Measurements from ENCODE around the gene EDN2. TPM values are rescaled to one million over a fixed set of nuclear protein-coding genes. Genes with fewer than 3 reads are reported as not detected.
A peak's percentile ranks its signal among the peaks of the same experiment; 100 is the strongest.

Gene EDN2
- total and polyA plus RNA-seq, 2 experiments from 2014 or later: not detected

GRCh38 chr1:41476807-41477361 is 7.6 kb downstream of the EDN2 start:
- H3K4me2 ChIP-seq (ENCODE audit: unreplicated experiment): no peak overlapping the region
- no peaks in the 10 kb centered on the region for H3K9me3 ChIP-seq (ENCODE audit: low read depth)
- no peak overlapping the region for H3K27ac ChIP-seq
- H3F3A ChIP-seq (ENCODE audit: insufficient read depth): no peaks in the 10 kb centered on the region; the same call in 1 of the 2 replicates
- 81 to 85% methylated on average over 11 of the region's 11 CpGs for WGBS, 2 experiments (ENCODE audit: low coverage in 1 of 2, low lambda C conversion rate in 2 of 2, missing lambda C conversion rate in 2 of 2)
- no peaks in the 10 kb centered on the region for H3K9me2 ChIP-seq (ENCODE audit: insufficient read depth)
- H3K4me1 ChIP-seq (ENCODE audit: insufficient read depth): peaks cover 17% of the 10 kb centered on the region
- no peak overlapping the region for H3K4me3 ChIP-seq
- no peak for DNase-seq
- H3K36me3 ChIP-seq (ENCODE audit: low read depth): no peaks in the 10 kb centered on the region
- no peak overlapping the region for H3K9ac ChIP-seq
- H4K20me1 ChIP-seq (ENCODE audit: insufficient read depth): no peaks in the 10 kb centered on the region
- H3K79me2 ChIP-seq (ENCODE audit: insufficient read depth): no peaks in the 10 kb centered on the region
- in situ Hi-C loops (cut with MboI): no loop called here
- H3K27me3 ChIP-seq (replicated peaks; ENCODE audit: insufficient read depth): no peaks in the 10 kb centered on the region
- no peak overlapping the region for H2AFZ ChIP-seq
- TF ChIP-seq EZH2 (IDR thresholded peaks at IDR 0.05; ENCODE audit: insufficient read depth, poor library complexity, severe bottlenecking): no peak
- no peak for TF ChIP-seq EZH2phosphoT487 (IDR thresholded peaks at IDR 0.05; ENCODE audit: insufficient read depth, low read depth)

GRCh38 chr1:41475859-41476567 is 8.5 kb downstream of the EDN2 start:
- Histone ChIP-seq H3K27ac (no peak overlapping the region), H3K9me2 (ENCODE audit: insufficient read depth) (no peaks in the 10 kb centered on the region), H3K9me3 (ENCODE audit: low read depth) (no peaks in the 10 kb centered on the region), H2AFZ (no peak overlapping the region), H3K9ac (no peak overlapping the region), H3K4me3 (no peak overlapping the region), H3K36me3 (ENCODE audit: low read depth) (no peaks in the 10 kb centered on the region), H4K20me1 (ENCODE audit: insufficient read depth) (no peaks in the 10 kb centered on the region), H3F3A (ENCODE audit: insufficient read depth) (no peaks in the 10 kb centered on the region; the same call in 1 of the 2 replicates), H3K27me3 (replicated peaks; ENCODE audit: insufficient read depth) (no peaks in the 10 kb centered on the region), H3K79me2 (ENCODE audit: insufficient read depth) (no peaks in the 10 kb centered on the region), H3K4me1 (ENCODE audit: insufficient read depth) (peaks cover 17% of the 10 kb centered on the region), H3K4me2 (ENCODE audit: unreplicated experiment) (no peak overlapping the region)
- 30 to 34% methylated on average over 8 of the region's 8 CpGs for WGBS, 2 experiments (ENCODE audit: low coverage in 1 of 2, low lambda C conversion rate in 2 of 2, missing lambda C conversion rate in 2 of 2)
- peak; percentile 82 for DNase-seq
- no peak for TF ChIP-seq EZH2phosphoT487 (IDR thresholded peaks at IDR 0.05; ENCODE audit: insufficient read depth, low read depth)
- no peak for TF ChIP-seq EZH2 (IDR thresholded peaks at IDR 0.05; ENCODE audit: insufficient read depth, poor library complexity, severe bottlenecking)
- in situ Hi-C loops (cut with MboI): no loop called here

- Histone ChIP-seq H3K4me1 (ENCODE audit: insufficient read depth) (peaks cover 17% of the 10 kb centered on the region), H3K9me3 (ENCODE audit: low read depth) (no peaks in the 10 kb centered on the region), H3K4me3 (no peak overlapping the region), H3F3A (ENCODE audit: insufficient read depth) (no peaks in the 10 kb centered on the region; the same call in 1 of the 2 replicates), H3K27me3 (replicated peaks; ENCODE audit: insufficient read depth) (no peaks in the 10 kb centered on the region), H3K4me2 (ENCODE audit: unreplicated experiment) (no peak overlapping the region), H3K9me2 (ENCODE audit: insufficient read depth) (no peaks in the 10 kb centered on the region), H2AFZ (no peak overlapping the region), H3K36me3 (ENCODE audit: low read depth) (no peaks in the 10 kb centered on the region), H3K79me2 (ENCODE audit: insufficient read depth) (no peaks in the 10 kb centered on the region), H4K20me1 (ENCODE audit: insufficient read depth) (no peaks in the 10 kb centered on the region), H3K27ac (no peak overlapping the region), H3K9ac (no peak overlapping the region)
- WGBS, 2 experiments (ENCODE audit: low coverage in 1 of 2, low lambda C conversion rate in 2 of 2, missing lambda C conversion rate in 2 of 2): 94% methylated on average over 4 of the region's 4 CpGs
- in situ Hi-C loops (cut with MboI): no loop called here
- DNase-seq: no peak
- no peak for TF ChIP-seq EZH2 (IDR thresholded peaks at IDR 0.05; ENCODE audit: insufficient read depth, poor library complexity, severe bottlenecking)
- no peak for TF ChIP-seq EZH2phosphoT487 (IDR thresholded peaks at IDR 0.05; ENCODE audit: insufficient read depth, low read depth)
These were observed 9.1 kb downstream of the EDN2 start for GRCh38 chr1:41475346-41475745.

GRCh38 chr1:41474490-41475271 is 9.8 kb downstream of the EDN2 start:
- TF ChIP-seq EZH2phosphoT487 (IDR thresholded peaks at IDR 0.05; ENCODE audit: insufficient read depth, low read depth): no peak
- no peak for TF ChIP-seq EZH2 (IDR thresholded peaks at IDR 0.05; ENCODE audit: insufficient read depth, poor library complexity, severe bottlenecking)
- H3K79me2 ChIP-seq (ENCODE audit: insufficient read depth): no peaks in the 10 kb centered on the region
- no peaks in the 10 kb centered on the region for H3K36me3 ChIP-seq (ENCODE audit: low read depth)
- no peak overlapping the region for H3K9ac ChIP-seq
- in situ Hi-C loops (cut with MboI): no loop called here
- H2AFZ ChIP-seq: no peak overlapping the region
- no peaks in the 10 kb centered on the region for H3K27me3 ChIP-seq (replicated peaks; ENCODE audit: insufficient read depth)
- H3K4me2 ChIP-seq (ENCODE audit: unreplicated experiment): no peak overlapping the region
- peak; percentile 16 for DNase-seq
- peaks cover 17% of the 10 kb centered on the region for H3K4me1 ChIP-seq (ENCODE audit: insufficient read depth)
- H4K20me1 ChIP-seq (ENCODE audit: insufficient read depth): no peaks in the 10 kb centered on the region
- H3K9me2 ChIP-seq (ENCODE audit: insufficient read depth): no peaks in the 10 kb centered on the region
- 59 to 62% methylated on average over 17 of the region's 17 CpGs for WGBS, 2 experiments (ENCODE audit: low coverage in 1 of 2, low lambda C conversion rate in 2 of 2, missing lambda C conversion rate in 2 of 2)
- no peak overlapping the region for H3K27ac ChIP-seq
- H3F3A ChIP-seq (ENCODE audit: insufficient read depth): no peaks in the 10 kb centered on the region; the same call in 1 of the 2 replicates
- no peaks in the 10 kb centered on the region for H3K9me3 ChIP-seq (ENCODE audit: low read depth)
- H3K4me3 ChIP-seq: no peak overlapping the region
